ENCODE data around the gene ZFAND3.

Gene ZFAND3

GRCh38 chr6:38183856-38184584 is 364.5 kb downstream of the ZFAND3 start:
- H3K4me3 ChIP-seq (ENCODE audit: low read depth, low read length): no peak overlapping the region
- TF ChIP-seq CTCF (IDR thresholded peaks at IDR 0.05; ENCODE audit: borderline replicate concordance, insufficient read depth, low read depth, low read length): no peak

- no peak for TF ChIP-seq CTCF (IDR thresholded peaks at IDR 0.05; ENCODE audit: borderline replicate concordance, insufficient read depth, low read depth, low read length)
- H3K4me3 ChIP-seq (ENCODE audit: low read depth, low read length): no peak overlapping the region
Measured at GRCh38 chr6:38184585-38185080, 365.1 kb downstream of the ZFAND3 start.

- TF ChIP-seq CTCF (IDR thresholded peaks at IDR 0.05; ENCODE audit: borderline replicate concordance, insufficient read depth, low read depth, low read length): no peak
- H3K4me3 ChIP-seq (ENCODE audit: low read depth, low read length): no peak overlapping the region
Measured at GRCh38 chr6:38185244-38185643, 365.7 kb downstream of the ZFAND3 start.

GRCh38 chr6:38185752-38186151 is 366.2 kb downstream of the ZFAND3 start:
- no peak overlapping the region for H3K4me3 ChIP-seq (ENCODE audit: low read depth, low read length)
- no peak for TF ChIP-seq CTCF (IDR thresholded peaks at IDR 0.05; ENCODE audit: borderline replicate concordance, insufficient read depth, low read depth, low read length)

GRCh38 chr6:38187325-38187724 is 367.8 kb downstream of the ZFAND3 start:
- no peak overlapping the region for H3K4me3 ChIP-seq (ENCODE audit: low read depth, low read length)
- no peak for TF ChIP-seq CTCF (IDR thresholded peaks at IDR 0.05; ENCODE audit: borderline replicate concordance, insufficient read depth, low read depth, low read length)

GRCh38 chr6:38187811-38188590 is 368.5 kb downstream of the ZFAND3 start:
- TF ChIP-seq CTCF (IDR thresholded peaks at IDR 0.05; ENCODE audit: borderline replicate concordance, insufficient read depth, low read depth, low read length): no peak

More at GRCh38 chr6:38187811-38188590, 368.5 kb downstream of the ZFAND3 start:
- no peak overlapping the region for H3K4me3 ChIP-seq (ENCODE audit: low read depth, low read length)
